GM12875 (cell line): Measurements from ENCODE around the gene DIP2B.

ENCODE experiments used
- H3K4me3 ChIP-seq: one replicate; pipeline ENCODE4 v1.5.1; 2011; ENCODE audit warnings: low read depth, low read length, control low read depth
- CTCF ChIP-seq: IDR thresholded peaks from 2 replicates; pipeline ENCODE4 v1.5.1; 2011; ENCODE audit warnings: low read depth, mild to moderate bottlenecking, control low read depth, inconsistent platforms, low read length, moderate library complexity, borderline replicate concordance; ENCODE audit not compliant: insufficient read depth

The DIP2B gene

GRCh38 chr12:50642761-50643160 lies 138.0 kb downstream of the DIP2B start:
- no peak overlapping the region for H3K4me3 ChIP-seq
- TF ChIP-seq CTCF = no peak

DNA sequence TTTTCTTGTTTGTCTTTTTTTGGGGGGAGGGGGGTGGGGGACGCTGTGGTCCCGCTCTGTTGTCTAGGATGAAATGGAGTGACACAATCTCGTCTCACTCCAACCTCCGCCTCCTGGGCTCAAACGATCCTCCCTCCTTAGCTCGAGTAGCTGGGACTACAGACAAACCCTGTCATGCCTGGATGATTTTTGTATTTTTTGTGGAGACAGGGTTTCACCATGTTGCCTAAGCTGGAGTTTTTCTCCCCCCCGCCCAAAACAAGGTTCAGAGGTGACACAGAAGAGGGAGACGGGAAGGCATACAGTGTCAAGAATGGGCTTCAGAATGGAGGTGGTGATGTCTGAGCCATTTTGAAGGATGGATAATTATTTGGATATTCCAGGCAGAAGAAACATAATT lies 142.2 kb downstream of the DIP2B start:
- H3K4me3 ChIP-seq = no peak overlapping the region
- TF ChIP-seq CTCF = no peak

DNA sequence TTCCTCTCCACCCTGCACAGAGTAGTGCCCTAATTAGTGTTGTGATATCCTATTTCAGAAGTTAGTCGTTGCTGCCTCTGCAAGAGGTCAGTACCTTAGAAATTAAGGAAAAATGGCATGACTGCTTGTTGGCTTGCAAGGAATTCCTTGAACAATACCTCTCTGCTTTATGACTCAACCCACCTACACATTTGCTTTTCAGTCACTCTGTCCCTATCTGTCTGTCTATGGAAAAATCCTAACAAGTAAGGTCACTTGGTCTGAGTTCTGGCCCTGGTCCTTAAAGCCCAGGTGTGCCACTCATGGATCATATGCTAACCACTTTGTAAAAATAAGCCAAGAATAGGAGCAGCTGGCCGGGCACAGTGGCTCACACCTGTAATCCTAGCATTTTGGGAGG lies 142.7 kb downstream of the DIP2B start:
- no peak for TF ChIP-seq CTCF
- no peak overlapping the region for H3K4me3 ChIP-seq

- no peak overlapping the region for H3K4me3 ChIP-seq
- TF ChIP-seq CTCF = no peak
Observed at GRCh38 chr12:50650285-50650684, 145.5 kb downstream of the DIP2B start.

- no peak overlapping the region for H3K4me3 ChIP-seq
- no peak for TF ChIP-seq CTCF
Observed at GRCh38 chr12:50655374-50655921, 150.7 kb downstream of the DIP2B start.

DNA sequence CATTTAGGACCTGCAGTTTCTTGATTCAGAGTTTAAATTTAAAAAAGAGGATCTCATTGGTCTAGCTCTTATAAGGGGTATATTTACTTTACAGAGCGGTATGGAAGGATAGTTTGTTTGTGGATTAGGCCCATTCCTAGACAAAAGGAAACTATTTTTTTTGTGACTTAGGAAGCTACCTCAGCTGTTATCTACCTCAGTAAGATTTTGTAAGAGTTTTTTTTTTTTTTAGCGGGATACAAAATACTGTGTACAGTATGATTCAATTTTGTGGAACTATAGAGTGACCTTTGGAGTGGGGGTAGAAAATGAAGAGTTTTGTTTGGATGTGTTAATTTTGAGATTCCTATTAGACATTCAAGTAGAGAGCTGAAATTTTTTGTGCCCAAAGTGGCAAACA lies 154.5 kb downstream of the DIP2B start:
- no peak overlapping the region for H3K4me3 ChIP-seq
- no peak for TF ChIP-seq CTCF

GRCh38 chr12:50659690-50660424 lies 155.1 kb downstream of the DIP2B start:
- no peak overlapping the region for H3K4me3 ChIP-seq
- TF ChIP-seq CTCF = no peak
